ENCODE measurements around the gene ARHGAP18.

ARHGAP18 gene

GRCh38 chr6:129555206-129555832 is 154.7 kb downstream of the ARHGAP18 start:
- FAIRE-seq (no peak), DNase-seq (ENCODE audit: insufficient read length, low spot score) (no peak)
- TF ChIP-seq, protein P1, sequence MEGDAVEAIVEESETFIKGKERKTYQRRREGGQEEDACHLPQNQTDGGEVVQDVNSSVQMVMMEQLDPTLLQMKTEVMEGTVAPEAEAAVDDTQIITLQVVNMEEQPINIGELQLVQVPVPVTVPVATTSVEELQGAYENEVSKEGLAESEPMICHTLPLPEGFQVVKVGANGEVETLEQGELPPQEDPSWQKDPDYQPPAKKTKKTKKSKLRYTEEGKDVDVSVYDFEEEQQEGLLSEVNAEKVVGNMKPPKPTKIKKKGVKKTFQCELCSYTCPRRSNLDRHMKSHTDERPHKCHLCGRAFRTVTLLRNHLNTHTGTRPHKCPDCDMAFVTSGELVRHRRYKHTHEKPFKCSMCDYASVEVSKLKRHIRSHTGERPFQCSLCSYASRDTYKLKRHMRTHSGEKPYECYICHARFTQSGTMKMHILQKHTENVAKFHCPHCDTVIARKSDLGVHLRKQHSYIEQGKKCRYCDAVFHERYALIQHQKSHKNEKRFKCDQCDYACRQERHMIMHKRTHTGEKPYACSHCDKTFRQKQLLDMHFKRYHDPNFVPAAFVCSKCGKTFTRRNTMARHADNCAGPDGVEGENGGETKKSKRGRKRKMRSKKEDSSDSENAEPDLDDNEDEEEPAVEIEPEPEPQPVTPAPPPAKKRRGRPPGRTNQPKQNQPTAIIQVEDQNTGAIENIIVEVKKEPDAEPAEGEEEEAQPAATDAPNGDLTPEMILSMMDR (IDR thresholded peaks at IDR 0.05; ENCODE audit: insufficient read depth, missing control alignments): no peak

GRCh38 chr6:129552413-129552812 is 157.6 kb downstream of the ARHGAP18 start:
- FAIRE-seq (no peak), DNase-seq (ENCODE audit: insufficient read length, low spot score) (no peak)
- TF ChIP-seq, protein P1 (IDR thresholded peaks at IDR 0.05; ENCODE audit: insufficient read depth, missing control alignments): no peak

- FAIRE-seq: no peak
- TF ChIP-seq, protein P1 (IDR thresholded peaks at IDR 0.05; ENCODE audit: insufficient read depth, missing control alignments): no peak
- DNase-seq (ENCODE audit: insufficient read length, low spot score): no peak
These were observed 158.5 kb downstream of the ARHGAP18 start for GRCh38 chr6:129551486-129551885.

GRCh38 chr6:129546702-129547101 is 163.3 kb downstream of the ARHGAP18 start:
- DNase-seq (ENCODE audit: insufficient read length, low spot score): no peak
- no peak for FAIRE-seq

DNA sequence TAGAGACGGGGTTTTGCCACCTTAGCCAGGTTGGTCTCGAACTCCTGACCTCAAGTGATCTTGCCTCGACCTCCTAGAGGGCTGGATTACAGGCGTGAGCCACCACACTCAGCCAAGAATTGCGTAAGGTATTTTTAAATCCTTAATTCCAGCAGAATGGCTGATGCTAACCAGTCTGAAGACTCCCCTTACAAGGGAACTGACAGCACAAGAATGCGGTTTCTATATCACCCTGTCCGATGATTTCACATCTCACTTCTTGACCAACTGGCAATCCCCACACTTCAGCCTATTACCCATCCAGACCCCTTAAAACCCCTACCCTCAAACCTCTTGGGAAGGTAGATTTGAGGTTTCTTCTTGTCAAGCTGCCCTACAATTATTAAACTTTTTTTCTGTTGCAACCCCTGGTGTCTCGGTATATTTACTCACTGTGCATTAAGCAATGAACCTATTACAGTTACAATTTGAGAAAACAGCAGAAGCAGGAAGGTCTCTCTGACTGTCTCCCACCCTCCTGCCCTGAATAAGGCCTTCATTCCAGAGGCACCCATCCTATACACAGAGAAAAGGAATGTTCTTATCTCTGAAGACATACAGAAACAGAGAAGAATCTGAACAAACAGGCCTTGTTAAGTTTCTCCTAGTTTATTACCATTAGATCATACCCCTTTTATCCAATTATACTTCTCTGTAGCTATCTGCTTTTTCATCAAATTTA is 164.9 kb downstream of the ARHGAP18 start:
- TF ChIP-seq, protein P1 (IDR thresholded peaks at IDR 0.05; ENCODE audit: insufficient read depth, missing control alignments): no peak
- DNase-seq (ENCODE audit: insufficient read length, low spot score) (no peak), FAIRE-seq (no peak)

More at GRCh38 chr6:129546702-129547101, 163.3 kb downstream of the ARHGAP18 start:
- TF ChIP-seq, protein P1 (IDR thresholded peaks at IDR 0.05; ENCODE audit: insufficient read depth, missing control alignments): no peak

GRCh38 chr6:129543981-129544380 is 166.0 kb downstream of the ARHGAP18 start:
- no peak for DNase-seq (ENCODE audit: insufficient read length, low spot score)

More at GRCh38 chr6:129543981-129544380, 166.0 kb downstream of the ARHGAP18 start:
- TF ChIP-seq, protein P1 (IDR thresholded peaks at IDR 0.05; ENCODE audit: insufficient read depth, missing control alignments): no peak
- no peak for FAIRE-seq

Measured in D721Med (cell line).